GM18873 (cell line): ENCODE results near the gene ATP8B1.

Experiments
- ATAC-seq: cut with Tn5 transposase; IDR thresholded peaks from one replicate; pipeline ENCODE4 v1.9.1; 2021; ENCODE audit warnings: mild to moderate bottlenecking, moderate library complexity, moderate number of reproducible peaks; ENCODE audit not compliant: unreplicated experiment, low FRiP score

ATP8B1 gene

GRCh38 chr18:57794951-57795728, 8.0 kb downstream of the ATP8B1 start:
- ATAC-seq, result no peak

DNA sequence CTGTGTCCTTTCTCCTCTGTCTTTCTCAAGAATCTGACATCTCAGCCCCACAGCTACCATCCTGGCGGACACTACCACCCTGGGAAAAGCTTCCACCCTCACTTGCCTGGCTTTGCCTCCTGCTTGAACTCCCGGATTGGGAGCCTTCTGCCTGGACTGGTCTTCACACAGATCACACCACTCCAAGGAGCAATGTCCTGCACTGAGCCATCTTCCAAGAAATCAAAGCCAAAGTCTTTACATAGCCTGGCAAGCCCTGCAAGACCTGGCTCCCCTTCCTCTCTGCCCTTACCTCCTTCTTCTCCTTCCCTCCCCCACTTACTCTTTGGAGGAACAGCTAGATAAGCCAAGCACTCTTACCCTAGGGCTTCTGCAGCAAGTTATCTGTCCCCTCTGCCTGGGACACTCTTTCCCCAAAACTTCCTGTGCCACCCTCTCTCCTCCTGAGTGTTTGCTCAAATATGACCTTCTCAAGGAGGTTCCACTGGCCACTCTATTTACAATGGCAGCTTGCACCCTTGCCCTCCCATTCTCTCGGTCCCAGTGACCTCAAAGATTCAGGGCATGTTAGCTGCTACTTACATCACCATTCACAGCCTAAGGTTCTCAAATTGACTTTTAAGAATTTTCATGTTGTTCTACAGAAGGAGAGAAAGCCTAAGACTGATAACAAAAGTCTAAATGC, 9.7 kb downstream of the ATP8B1 start:
- no peak for ATAC-seq

- ATAC-seq, result no peak
Measured at GRCh38 chr18:57792631-57793301, 10.3 kb downstream of the ATP8B1 start.

- ATAC-seq, result no peak
Measured at GRCh38 chr18:57791911-57792310, 11.2 kb downstream of the ATP8B1 start.

DNA sequence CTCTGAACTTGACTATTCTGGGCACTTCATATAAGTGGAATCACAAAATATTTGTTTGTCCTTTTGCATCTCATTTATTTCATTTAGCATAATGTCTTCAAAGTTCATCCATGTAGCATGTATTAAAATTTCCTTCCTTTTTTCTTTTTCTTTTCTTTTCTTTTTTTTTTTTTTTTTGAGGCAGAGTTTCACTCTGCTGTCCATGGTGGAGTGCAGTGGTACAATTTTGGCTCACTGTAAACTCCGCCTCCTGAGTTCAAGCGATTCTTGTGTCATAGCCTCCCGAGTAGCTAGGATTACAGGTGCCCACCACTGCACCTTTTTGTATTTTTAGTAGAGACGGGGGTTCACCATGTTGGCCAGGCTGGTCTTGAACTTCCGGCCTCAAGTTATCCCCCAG, 11.9 kb downstream of the ATP8B1 start:
- no peak for ATAC-seq

DNA sequence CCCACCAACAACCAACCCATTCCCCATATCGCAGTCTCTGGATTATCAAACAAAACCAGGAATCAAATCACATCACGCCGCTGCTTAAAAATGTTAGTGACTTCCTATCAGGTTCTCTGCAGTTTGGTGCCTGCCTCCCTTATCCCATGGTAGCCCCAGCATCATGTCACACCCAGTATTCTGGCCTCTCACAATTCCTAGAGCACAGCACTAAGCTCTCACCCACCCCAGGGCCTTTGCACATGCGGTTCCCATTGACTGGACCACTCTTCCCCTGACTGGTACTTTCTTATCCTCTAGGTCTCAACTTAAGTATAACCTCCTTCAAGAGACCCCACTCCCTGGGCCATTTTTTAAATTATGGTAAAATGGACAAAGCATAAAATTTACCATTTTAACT, 12.8 kb downstream of the ATP8B1 start:
- no peak for ATAC-seq

DNA sequence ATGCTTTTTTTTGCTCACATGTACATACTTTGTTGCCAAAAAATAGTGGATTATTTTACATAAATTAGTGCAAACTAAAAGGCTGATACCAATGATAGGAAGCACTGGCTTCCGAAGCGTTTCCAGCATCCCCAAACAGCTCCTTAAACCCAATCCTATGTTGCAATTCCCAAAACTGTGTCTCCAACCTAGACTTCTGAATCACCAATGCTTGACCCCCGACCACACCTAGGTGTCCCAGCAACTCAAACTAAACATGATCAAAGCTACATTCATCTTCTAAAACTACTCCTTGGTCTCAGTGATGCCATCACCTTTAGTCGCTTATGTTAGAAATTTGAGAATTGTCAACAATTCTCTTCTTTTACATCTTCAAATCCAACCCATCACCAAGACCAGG, 13.4 kb downstream of the ATP8B1 start:
- ATAC-seq, result no peak

DNA sequence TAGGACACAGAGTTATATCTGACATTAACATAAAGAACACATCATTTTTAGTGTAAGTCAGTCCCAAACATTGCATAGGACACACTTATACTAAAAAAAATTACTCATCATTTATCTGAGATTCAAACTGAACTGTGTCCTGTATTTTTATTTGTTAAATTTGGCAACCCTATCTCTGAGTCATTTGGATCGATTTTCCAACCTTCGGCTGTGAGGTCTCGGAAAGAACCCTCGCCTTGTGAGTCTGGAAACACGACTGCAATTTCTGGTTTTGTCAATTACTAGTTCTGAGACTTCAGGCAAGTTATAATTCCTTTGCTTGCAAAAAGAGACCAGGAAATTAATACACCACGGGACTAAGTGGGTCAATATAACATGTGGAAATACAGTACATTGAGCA, 14.0 kb downstream of the ATP8B1 start:
- ATAC-seq, result no peak

GRCh38 chr18:57787068-57787685, 15.9 kb downstream of the ATP8B1 start:
- ATAC-seq, result no peak

DNA sequence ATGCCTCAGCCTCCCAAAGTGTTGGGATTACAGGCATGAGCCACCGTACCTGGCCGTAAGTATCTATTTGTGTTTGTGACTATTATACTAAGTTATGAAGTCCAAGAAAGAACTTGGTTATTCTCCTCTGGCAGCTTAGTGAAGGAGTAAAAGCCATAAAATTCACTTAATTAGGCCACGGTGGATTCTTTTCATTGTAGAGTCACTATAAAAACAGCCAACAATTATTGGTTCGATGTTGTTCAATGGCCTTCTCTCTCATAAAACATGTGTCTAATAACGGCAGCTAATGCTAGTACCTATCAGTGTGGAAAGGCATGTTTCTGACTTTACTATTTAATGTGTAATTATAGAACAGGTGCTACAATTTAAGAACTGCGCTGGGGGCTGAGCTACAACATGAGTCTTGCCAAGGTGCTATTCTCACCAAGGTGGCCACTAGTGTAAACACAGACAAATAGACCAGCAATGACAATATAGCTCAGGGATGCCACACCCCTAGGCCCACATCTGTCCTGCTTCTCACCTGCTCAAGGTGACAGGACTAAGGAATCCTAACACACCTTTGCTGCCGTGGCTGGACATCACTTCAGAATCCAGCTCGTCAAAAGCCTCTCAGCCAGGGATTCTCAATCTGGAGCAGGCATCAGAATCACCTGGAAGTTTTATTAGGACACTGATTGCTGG, 17.2 kb downstream of the ATP8B1 start:
- ATAC-seq, result no peak

- ATAC-seq, result no peak
Measured at GRCh38 chr18:57784801-57785114, 18.4 kb downstream of the ATP8B1 start.

- no peak for ATAC-seq
Measured at GRCh38 chr18:57784034-57784800, 18.9 kb downstream of the ATP8B1 start.

- no peak for ATAC-seq
Measured at GRCh38 chr18:57782049-57782448, 21.1 kb downstream of the ATP8B1 start.

GRCh38 chr18:57780706-57781347, 22.3 kb downstream of the ATP8B1 start:
- ATAC-seq, result peak; percentile 78

- no peak for ATAC-seq
Measured at GRCh38 chr18:57780318-57780705, 22.8 kb downstream of the ATP8B1 start.

- no peak for ATAC-seq
Measured at GRCh38 chr18:57776767-57777166, 26.3 kb downstream of the ATP8B1 start.

DNA sequence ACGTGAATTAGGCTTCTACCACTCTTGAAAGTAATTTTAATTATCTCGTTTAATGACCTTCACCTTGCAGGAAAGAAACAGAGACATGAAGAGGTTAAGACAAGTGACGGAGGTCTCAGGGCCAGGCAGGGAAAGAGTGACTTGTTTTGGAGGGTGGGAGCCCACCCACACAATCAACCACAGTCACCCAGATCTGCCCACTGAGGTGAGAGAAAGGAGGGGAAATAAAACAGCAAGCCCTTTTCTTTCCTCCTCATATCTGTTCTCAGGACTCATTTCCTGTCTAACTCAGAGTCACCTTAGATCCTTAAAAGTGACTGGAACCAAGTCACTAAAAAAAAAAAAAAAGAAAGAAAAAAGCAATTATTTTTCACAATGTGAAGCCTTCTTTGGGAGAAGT, 26.8 kb downstream of the ATP8B1 start:
- no peak for ATAC-seq

- no peak for ATAC-seq
Measured at GRCh38 chr18:57775937-57776336, 27.2 kb downstream of the ATP8B1 start.

DNA sequence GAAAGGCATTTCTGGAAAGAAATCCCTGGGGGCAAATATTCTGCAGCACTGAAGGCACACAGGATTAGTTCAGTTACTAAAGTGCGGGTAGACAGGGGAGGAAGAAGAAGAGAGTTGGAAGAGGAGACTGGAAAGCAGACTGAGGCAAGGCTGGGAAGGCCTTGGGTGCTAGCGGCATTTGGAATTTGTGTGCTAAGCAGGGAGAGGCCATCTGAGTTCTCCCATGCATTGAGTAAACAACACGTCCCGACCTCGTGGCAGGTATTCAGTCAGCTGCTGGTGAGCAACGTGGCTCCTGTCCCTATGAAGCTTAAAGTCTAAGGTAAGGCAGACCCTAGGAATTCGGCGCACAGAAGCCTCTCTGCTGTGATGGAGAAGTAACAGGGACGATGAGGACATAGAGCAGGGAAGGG, 30.7 kb downstream of the ATP8B1 start:
- no peak for ATAC-seq

- ATAC-seq, result no peak
Measured at GRCh38 chr18:57771626-57772025, 31.5 kb downstream of the ATP8B1 start.
